Common myeloid progenitor, CD34-positive (primary cell): Measurements from ENCODE around the gene PLEKHS1.

Source experiments
- CTCF ChIA-PET: fragments of 350-600 bp; sonication (Branson Sonifier 250); formaldehyde crosslinking; loops from one replicate; lab custom pipeline; 2021; ENCODE audit warnings: antibody characterized with exemption; lab: Charles Lee
- POLR2A ChIA-PET: fragments of 350-600 bp; sonication (Branson Sonifier 250); formaldehyde crosslinking; loops from one replicate; lab custom pipeline; 2021; ENCODE audit warnings: antibody characterized with exemption; lab: Charles Lee
- DNase-seq, 3 donors: peaks; one replicate each; pipeline versions ENCODE4 v3.0.0 to v3.0.0-alpha.2; 2013
- H3K27ac ChIP-seq, 2 experiments: 1 replicate in 1 of 2; 2 replicates in 1 of 2; pipeline ENCODE4 v1.7.0; 2013; ENCODE audit warnings: inconsistent platforms in 2 of 2, low read length in 2 of 2, mild to moderate bottlenecking in 2 of 2, low read depth in 1 of 2, moderate library complexity in 1 of 2; ENCODE audit not compliant: severe bottlenecking in 2 of 2, insufficient read depth in 1 of 2, poor library complexity in 1 of 2
- H3K27me3 ChIP-seq, 5 experiments: replicated peaks in 2 of 5; 1 replicate in 3 of 5; 2 replicates in 2 of 5; pipeline versions ENCODE4 v1.6.1 to v1.7.0; 2013; ENCODE audit warnings: low read length in 4 of 5, mild to moderate bottlenecking in 2 of 5, moderate library complexity in 2 of 5, inconsistent platforms in 1 of 5; ENCODE audit not compliant: insufficient read depth in 5 of 5, control insufficient read depth in 4 of 5
- H3K36me3 ChIP-seq, 4 experiments: 1 replicate in 2 of 4; 2 replicates in 2 of 4; pipeline versions ENCODE4 v1.6.1 to v1.7.0; 2013; ENCODE audit warnings: low read length in 3 of 4, control low read depth in 1 of 4, mild to moderate bottlenecking in 1 of 4; ENCODE audit not compliant: control insufficient read depth in 4 of 4, insufficient read depth in 4 of 4
- H3K4me1 ChIP-seq, 4 experiments: 1 replicate in 3 of 4; 2 replicates in 1 of 4; pipeline versions ENCODE4 v1.6.1 to v1.7.1; 2013; ENCODE audit warnings: low read length in 3 of 4, mild to moderate bottlenecking in 3 of 4, control low read depth in 1 of 4, inconsistent platforms in 1 of 4, moderate library complexity in 1 of 4; ENCODE audit not compliant: control insufficient read depth in 4 of 4, insufficient read depth in 4 of 4; ENCODE audit errors: control extremely low read depth in 1 of 4
- H3K4me3 ChIP-seq, 7 experiments: 1 replicate in 4 of 7; 2 replicates in 3 of 7; pipeline versions ENCODE4 v1.5.1 to v1.7.0; 2013; ENCODE audit warnings: mild to moderate bottlenecking in 7 of 7, low read length in 6 of 7, moderate library complexity in 6 of 7, inconsistent platforms in 2 of 7, low read depth in 2 of 7, control low read depth in 1 of 7; ENCODE audit not compliant: insufficient read depth in 4 of 7, control insufficient read depth in 1 of 7; ENCODE audit errors: extremely low read depth in 1 of 7
- H3K9me3 ChIP-seq, 5 experiments: 1 replicate in 4 of 5; 2 replicates in 1 of 5; pipeline versions ENCODE4 v1.6.1 to v1.7.1; 2013; ENCODE audit warnings: low read length in 4 of 5, mild to moderate bottlenecking in 2 of 5, inconsistent platforms in 1 of 5, low read depth in 1 of 5, moderate library complexity in 1 of 5; ENCODE audit not compliant: control insufficient read depth in 4 of 5, insufficient read depth in 2 of 5; ENCODE audit errors: control extremely low read depth in 1 of 5
- WGBS: methylation state at CpG from one replicate; pipeline ENCODE4 v1.1.5; 2013; ENCODE audit not compliant: insufficient coverage; 5-methylcytosine and 5-hydroxymethylcytosine counted together

The PLEKHS1 gene

GRCh38 chr10:113782986-113783704 lies 31.7 kb downstream of the PLEKHS1 start:
- CTCF ChIA-PET = no interaction called here
- Histone ChIP-seq H3K4me1 (no peaks in the 10 kb centered on the region), H3K27me3 (peaks cover 0 to 2% (median 0%) of the 10 kb centered on the region in 5 experiments), H3K9me3 (no peaks in the 10 kb centered on the region), H3K4me3 (no peak overlapping the region), H3K36me3 (no peaks in the 10 kb centered on the region), H3K27ac (no peak overlapping the region)
- WGBS = 100% methylated on average over 3 of the region's 8 CpGs
- POLR2A ChIA-PET = no interaction called here
- DNase-seq = no peak

GRCh38 chr10:113788604-113789083 lies 37.2 kb downstream of the PLEKHS1 start:
- no peaks in the 10 kb centered on the region for H3K9me3 ChIP-seq
- H3K36me3 ChIP-seq = no peaks in the 10 kb centered on the region
- POLR2A ChIA-PET = no interaction called here
- H3K4me3 ChIP-seq = no peak overlapping the region
- peak; percentile 52 to 79 (median 75) for DNase-seq
- no peaks in the 10 kb centered on the region for H3K27me3 ChIP-seq
- WGBS = 75% methylated on average over 6 of the region's 9 CpGs
- CTCF ChIA-PET = interaction anchor here (1.3 to 1.5 kb wide), 2 partner anchors 11 kb away, joined by 3 to 5 read pairs; no protein-coding TSS in a partner anchor
- H3K4me1 ChIP-seq = no peaks in the 10 kb centered on the region
- no peak overlapping the region for H3K27ac ChIP-seq

DNA sequence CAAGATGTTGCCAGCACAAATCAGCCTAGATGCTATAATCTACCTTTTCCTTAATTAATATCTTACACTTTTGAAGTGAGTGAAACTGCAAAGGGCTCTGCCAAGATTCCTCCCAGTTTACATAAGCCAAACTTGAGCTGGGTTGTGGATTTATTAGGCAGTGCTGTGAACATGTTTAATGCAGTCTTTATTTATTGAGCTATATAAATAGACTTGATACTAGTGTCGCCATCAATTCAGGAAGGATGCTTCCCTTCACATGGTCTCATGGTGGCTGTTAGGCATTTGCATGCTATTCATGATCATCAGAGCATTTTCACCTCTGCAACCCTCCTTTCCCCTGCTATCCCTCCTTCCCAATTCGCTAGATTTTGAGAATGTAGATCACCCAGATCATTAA lies 40.2 kb downstream of the PLEKHS1 start:
- POLR2A ChIA-PET = no interaction called here

DNA sequence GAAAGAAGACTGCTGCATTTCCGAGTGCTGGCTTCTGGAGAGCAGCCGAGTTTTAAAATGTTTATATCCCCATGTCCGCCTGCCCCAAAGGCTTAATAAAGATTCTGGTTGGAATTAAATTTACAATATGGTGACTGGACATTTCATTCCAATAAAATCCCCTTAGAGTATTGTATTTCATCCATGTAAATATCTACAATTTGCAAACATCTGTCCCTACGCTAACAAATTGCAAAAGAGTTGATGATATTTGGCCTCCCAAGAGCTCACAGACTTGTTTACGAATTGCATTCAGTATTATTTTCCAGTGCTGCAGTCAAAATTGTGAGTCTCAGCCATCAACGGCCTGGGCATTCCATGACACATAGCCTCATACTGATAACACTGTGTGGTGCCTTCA lies 50.1 kb downstream of the PLEKHS1 start:
- CTCF ChIA-PET = interaction anchor here (0.9 to 4.1 kb wide), 8 partner anchors 11 to 301 kb away, joined by 3 to 32 read pairs (median 4); no protein-coding TSS in a partner anchor
- POLR2A ChIA-PET = no interaction called here

More for the DNA sequence above, 40.2 kb downstream of the PLEKHS1 start:
- no peak overlapping the region for H3K27ac ChIP-seq
- WGBS = 100% methylated on average over 1 of the region's 2 CpGs
- no peaks in the 10 kb centered on the region for H3K9me3 ChIP-seq
- CTCF ChIA-PET = interaction anchor here (0.9 to 1.4 kb wide), 4 partner anchors 8 to 313 kb away, joined by 3 to 4 read pairs (median 3); no protein-coding TSS in a partner anchor
- no peaks in the 10 kb centered on the region for H3K27me3 ChIP-seq
- H3K4me1 ChIP-seq = no peaks in the 10 kb centered on the region
- DNase-seq = no peak
- no peak overlapping the region for H3K4me3 ChIP-seq
- H3K36me3 ChIP-seq = no peaks in the 10 kb centered on the region

GRCh38 chr10:113802997-113803396 lies 51.5 kb downstream of the PLEKHS1 start:
- Histone ChIP-seq H3K36me3 (no peaks in the 10 kb centered on the region), H3K4me1 (peaks cover 0 to 14% (median 6%) of the 10 kb centered on the region in 4 experiments), H3K27ac (no peak overlapping the region), H3K4me3 (no peak overlapping the region), H3K9me3 (no peaks in the 10 kb centered on the region), H3K27me3 (peaks cover 0 to 2% (median 0%) of the 10 kb centered on the region in 5 experiments)
- peak; percentile 35 to 82 (median 66) for DNase-seq
- POLR2A ChIA-PET = no interaction called here
- 25% methylated on average over 3 of the region's 4 CpGs for WGBS
- CTCF ChIA-PET = interaction anchor here (1.0 to 4.1 kb wide), 6 partner anchors 9 to 299 kb away, joined by 3 to 32 read pairs (median 5); no protein-coding TSS in a partner anchor

More for the DNA sequence above, 50.1 kb downstream of the PLEKHS1 start:
- Histone ChIP-seq H3K27me3 (peaks cover 0 to 4% (median 0%) of the 10 kb centered on the region in 5 experiments), H3K4me1 (peaks cover 0 to 14% (median 6%) of the 10 kb centered on the region in 4 experiments), H3K4me3 (no peak overlapping the region), H3K36me3 (no peaks in the 10 kb centered on the region), H3K9me3 (no peaks in the 10 kb centered on the region), H3K27ac (no peak overlapping the region)
- 100% methylated on average over 4 of the region's 6 CpGs for WGBS
- no peak for DNase-seq

DNA sequence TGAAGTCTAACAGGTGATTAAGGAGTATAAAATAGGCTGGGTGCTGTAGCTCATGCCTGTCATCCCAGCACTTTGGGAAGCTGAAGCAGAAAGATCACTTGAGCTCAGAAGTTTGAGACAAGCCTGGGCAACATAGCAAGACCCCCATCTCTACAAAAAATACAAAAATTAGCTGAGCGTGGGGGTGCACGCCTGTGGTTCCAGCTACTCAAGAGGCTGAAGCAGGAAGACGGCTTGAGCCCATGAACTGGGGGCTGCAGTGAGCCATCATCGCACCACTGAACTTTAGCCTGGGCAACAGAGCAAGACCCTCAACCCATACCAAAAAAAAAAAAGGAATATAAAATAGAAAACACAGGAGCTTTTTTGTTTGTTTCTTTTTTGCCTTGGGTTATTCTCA lies 55.0 kb downstream of the PLEKHS1 start:
- Histone ChIP-seq H3K27me3 (no peaks in the 10 kb centered on the region), H3K4me3 (no peak overlapping the region), H3K27ac (no peak overlapping the region), H3K4me1 (peaks cover 0 to 14% (median 6%) of the 10 kb centered on the region in 4 experiments), H3K36me3 (no peaks in the 10 kb centered on the region), H3K9me3 (no peaks in the 10 kb centered on the region)
- DNase-seq = no peak
- WGBS = 100% methylated on average over 3 of the region's 4 CpGs
- POLR2A ChIA-PET = no interaction called here
- CTCF ChIA-PET = interaction anchor here (0.6 to 0.8 kb wide), 3 partner anchors 247 to 316 kb away, joined by 3 read pairs; no protein-coding TSS in a partner anchor

DNA sequence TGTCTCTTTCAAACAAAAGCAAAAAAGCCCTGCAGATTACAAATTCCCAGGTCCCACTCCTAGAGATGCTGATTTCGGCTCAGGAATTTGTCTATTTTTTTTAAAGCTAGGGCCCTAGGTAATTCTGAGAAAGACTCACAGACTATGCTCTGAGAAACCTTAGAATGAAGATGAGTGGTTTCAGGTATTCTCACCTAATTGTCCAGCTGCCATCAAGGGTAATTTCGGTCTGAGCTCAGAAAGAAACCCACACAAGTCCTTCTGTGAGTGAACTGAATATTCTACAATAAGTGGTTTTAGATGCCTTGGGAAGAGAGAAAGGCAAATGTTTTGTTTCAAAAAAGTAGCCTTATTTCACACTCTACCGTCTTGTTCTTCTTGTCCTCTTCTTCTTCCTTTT lies 56.7 kb downstream of the PLEKHS1 start:
- Histone ChIP-seq H3K4me1 (peaks cover 0 to 4% (median 4%) of the 10 kb centered on the region in 4 experiments), H3K27me3 (no peaks in the 10 kb centered on the region), H3K36me3 (no peaks in the 10 kb centered on the region), H3K4me3 (no peak overlapping the region), H3K27ac (no peak overlapping the region), H3K9me3 (no peaks in the 10 kb centered on the region)
- no peak for DNase-seq
- CTCF ChIA-PET = interaction anchor here (1.4 kb wide), 1 partner anchor 295 kb away, joined by 4 read pairs; no protein-coding TSS in a partner anchor
- POLR2A ChIA-PET = no interaction called here
- 75% methylated on average over 1 of the region's 3 CpGs for WGBS
